DND-41 (cell line): Measurements from ENCODE around the gene MTA2.
A peak's percentile ranks its signal among the peaks of the same experiment; 100 is the strongest.

ENCODE experiments used
- ATAC-seq: fragments of 200-7000 bp; cut with Tn5 transposase; 3 replicates; pipeline ENCODE4 v1.9.1; 2021; ENCODE audit warnings: low read depth; ENCODE audit not compliant: insufficient read depth
- DNase-seq: peaks from one replicate; pipeline ENCODE4 v3.0.0-alpha.2; 2020
- H2AFZ ChIP-seq: 2 replicates; pipeline ENCODE4 v1.6.0; 2012; ENCODE audit warnings: low read depth, low read length
- H3K27ac ChIP-seq: 2 replicates; pipeline ENCODE4 v1.5.1; 2012; ENCODE audit warnings: low read length, inconsistent platforms
- H3K27me3 ChIP-seq: fragments of 200-600 bp; sonication (generic); 2 replicates; pipeline ENCODE4 v1.6.0; 2012; ENCODE audit warnings: low read length, mild to moderate bottlenecking, inconsistent platforms; ENCODE audit not compliant: insufficient read depth, poor library complexity
- H3K36me3 ChIP-seq: 2 replicates; pipeline ENCODE4 v1.5.1; 2012; ENCODE audit warnings: low read length, inconsistent platforms; ENCODE audit not compliant: insufficient read depth
- H3K4me1 ChIP-seq: 2 replicates; pipeline ENCODE4 v1.5.1; 2012; ENCODE audit warnings: mild to moderate bottlenecking, low read length; ENCODE audit not compliant: insufficient read depth
- H3K4me2 ChIP-seq: 2 replicates; pipeline ENCODE4 v1.6.0; 2012; ENCODE audit warnings: mild to moderate bottlenecking, moderate library complexity, low read length, inconsistent platforms; ENCODE audit not compliant: insufficient read depth
- H3K4me3 ChIP-seq, 2 experiments: fragments of 200-600 bp in 1 of 2; shearing (Covaris generic) in 1 of 2; 2 replicates each; pipeline ENCODE4 v1.5.1; 2012 to 2016; ENCODE audit warnings: inconsistent platforms in 2 of 2, low read length in 2 of 2, mild to moderate bottlenecking in 2 of 2, low read depth in 1 of 2, moderate library complexity in 1 of 2
- H3K79me2 ChIP-seq: 2 replicates; pipeline ENCODE4 v1.6.0; 2012; ENCODE audit warnings: low read length, inconsistent platforms; ENCODE audit not compliant: insufficient read depth
- H3K9ac ChIP-seq: 2 replicates; pipeline ENCODE4 v1.6.0; 2012; ENCODE audit warnings: low read depth, mild to moderate bottlenecking, inconsistent platforms, low read length, moderate library complexity
- H3K9me3 ChIP-seq: 2 replicates; pipeline ENCODE4 v1.5.1; 2012; ENCODE audit warnings: low read length, moderate library complexity, mild to moderate bottlenecking, inconsistent platforms; ENCODE audit not compliant: insufficient read depth, severe bottlenecking
- H4K20me1 ChIP-seq: 2 replicates; pipeline ENCODE4 v1.6.0; 2012; ENCODE audit warnings: low read length; ENCODE audit not compliant: insufficient read depth
- CTCF ChIP-seq: IDR thresholded peaks from 2 replicates; pipeline ENCODE4 v1.5.1; 2012; ENCODE audit warnings: borderline replicate concordance, low read length, moderate library complexity, mild to moderate bottlenecking; ENCODE audit not compliant: poor library complexity, severe bottlenecking; ENCODE audit errors: extremely low read depth
- EZH2 ChIP-seq: IDR thresholded peaks from 3 replicates; pipeline ENCODE4 v1.6.1; 2012; ENCODE audit warnings: borderline replicate concordance, low read depth, mild to moderate bottlenecking, moderate library complexity, low read length, inconsistent platforms; ENCODE audit not compliant: severe bottlenecking

MTA2 gene

GRCh38 chr11:62574363-62575071, 27.1 kb downstream of the MTA2 start:
- H3K27me3 ChIP-seq = no peaks in the 10 kb centered on the region
- H3K4me2 ChIP-seq = peak overlapping the region; percentile 91
- peak overlapping the region; percentile 85 for H3K27ac ChIP-seq
- H3K4me3 ChIP-seq = peak overlapping the region; percentile 60 to 79
- H4K20me1 ChIP-seq = peaks cover 32% of the 10 kb centered on the region; the same call in 1 of the 2 replicates
- H3K79me2 ChIP-seq = peaks cover 66% of the 10 kb centered on the region
- peaks cover 74% of the 10 kb centered on the region for H3K36me3 ChIP-seq
- TF ChIP-seq CTCF (no peak), EZH2 (no peak)
- H3K4me1 ChIP-seq = peaks cover 56% of the 10 kb centered on the region
- H3K9me3 ChIP-seq = no peaks in the 10 kb centered on the region
- peak overlapping the region; percentile 72 for H3K9ac ChIP-seq
- DNase-seq (peak; percentile 44), ATAC-seq (peak; percentile 34)
- peak overlapping the region; percentile 84 for H2AFZ ChIP-seq

- peak within 1 kb of the TSS; percentile 79 to 82 for H3K4me3 ChIP-seq
- peaks cover 34% of the 10 kb centered on the region; the same call in 1 of the 2 replicates for H4K20me1 ChIP-seq
- peak within 1 kb of the TSS; percentile 84 for H2AFZ ChIP-seq
- TF ChIP-seq EZH2 (no peak), CTCF (no peak)
- peaks cover 61% of the 10 kb centered on the region for H3K4me1 ChIP-seq
- peaks cover 74% of the 10 kb centered on the region for H3K79me2 ChIP-seq
- H3K27ac ChIP-seq = peak within 1 kb of the TSS; percentile 85
- H3K36me3 ChIP-seq = peaks cover 75% of the 10 kb centered on the region
- peak within 1 kb of the TSS; percentile 91 for H3K4me2 ChIP-seq
- H3K9me3 ChIP-seq = no peaks in the 10 kb centered on the region
- peak; percentile 93 for ATAC-seq
- DNase-seq = peak; percentile 100
- peak within 1 kb of the TSS; percentile 72 for H3K9ac ChIP-seq
- H3K27me3 ChIP-seq = no peaks in the 10 kb centered on the region
Measured at GRCh38 chr11:62573592-62574362, 27.9 kb downstream of the MTA2 start, which contains the start of gene EEF1G. EEF1G (minus strand) TSS chr11:62573891; CDS start chr11:62573842, 49 bp downstream.

- Histone ChIP-seq H3K36me3 (peaks cover 73% of the 10 kb centered on the region), H3K9ac (peak overlapping the region; percentile 71), H3K4me2 (peak overlapping the region; percentile 64), H3K27ac (peak overlapping the region; percentile 77), H4K20me1 (peaks cover 34% of the 10 kb centered on the region; the same call in 1 of the 2 replicates), H2AFZ (peak overlapping the region; percentile 76), H3K4me3 (peak overlapping the region; percentile 77 to 82; a peak in 3 of 4 replicates), H3K27me3 (no peaks in the 10 kb centered on the region), H3K4me1 (peaks cover 61% of the 10 kb centered on the region), H3K79me2 (peaks cover 79% of the 10 kb centered on the region), H3K9me3 (no peaks in the 10 kb centered on the region)
- DNase-seq = peak; percentile 51
- TF ChIP-seq CTCF (no peak), EZH2 (no peak)
- peak; percentile 15; the same call in 1 of the 3 replicates for ATAC-seq
Measured at GRCh38 chr11:62573006-62573591, 28.6 kb downstream of the MTA2 start.
